LHCN-M2 (cell line): ENCODE measurements around the gene LLPH. TPM values are rescaled to one million over a fixed set of nuclear protein-coding genes. Genes with fewer than 3 reads are reported as not detected.
"Not testable (repeated sequence)": the region's sequence is repeated elsewhere in the genome, so short reads cannot be mapped to it uniquely, and the experiment has no call there.

ENCODE experiments used
- DNase-seq: peaks from one replicate; pipeline ENCODE4 v3.0.0-alpha.2; 2012; ENCODE audit warnings: low read depth
- polyA plus RNA-seq: library from polyadenylated mRNA; unstranded; fragments of >200 nt; gene quantifications from one replicate; pipeline ENCODE4 v1.2.1, GENCODE V29; 2012; ENCODE audit warnings: missing spikeins
- total RNA-seq: library from RNA; depleted of rRNA; stranded (reverse); fragments of >200 nt; gene quantifications from 2 replicates; pipeline ENCODE4 v1.2.3, GENCODE V29; 2014; rRNA removed

The LLPH gene
- total RNA-seq: 21.7 and 23.4 TPM in 2 replicates
- 26.8 TPM for polyA plus RNA-seq

DNA sequence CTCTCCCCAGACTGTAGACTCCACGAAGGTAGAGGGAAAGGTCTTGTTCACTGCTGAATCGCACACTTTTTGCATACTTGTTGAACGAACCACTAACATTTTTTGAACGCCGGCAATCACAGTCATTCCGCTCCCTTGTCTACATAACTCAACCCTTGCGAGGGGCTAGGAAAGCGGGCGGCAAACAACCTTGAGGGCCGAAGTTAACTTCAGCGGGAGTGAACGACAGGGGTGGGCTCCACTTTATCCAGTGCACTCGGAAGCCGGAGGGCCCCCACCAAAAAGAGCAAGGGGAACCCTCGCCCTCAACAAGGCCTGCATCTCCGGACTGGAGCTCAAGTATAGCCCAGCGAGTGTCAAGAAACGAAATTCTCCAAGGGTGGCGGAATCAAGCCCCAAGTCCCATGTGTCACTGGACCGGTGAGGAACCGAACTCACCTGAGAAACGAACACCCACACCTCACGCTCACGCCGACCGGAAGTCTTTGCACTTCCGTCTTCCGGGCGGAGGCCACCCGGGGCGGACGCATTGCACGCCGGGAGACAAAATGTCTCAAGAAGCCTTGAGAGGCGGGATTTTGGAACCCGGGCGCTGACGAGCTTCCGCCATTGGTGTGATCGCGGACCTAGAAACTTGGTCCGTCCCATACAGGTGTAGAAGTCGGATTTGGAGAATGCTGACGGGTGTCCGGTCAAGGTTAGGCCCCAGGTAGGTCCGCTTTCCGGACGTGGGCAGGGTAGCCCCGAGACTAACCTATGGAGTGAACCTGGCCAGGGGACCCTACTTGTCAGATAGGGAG, at the start of gene LLPH:
Gene LLPH, minus strand, starts transcription at position 484 of the 800 bp plus-strand sequence. CDS start 1,644 bp downstream, outside the sequence.
- peak; percentile 84 for DNase-seq

DNA sequence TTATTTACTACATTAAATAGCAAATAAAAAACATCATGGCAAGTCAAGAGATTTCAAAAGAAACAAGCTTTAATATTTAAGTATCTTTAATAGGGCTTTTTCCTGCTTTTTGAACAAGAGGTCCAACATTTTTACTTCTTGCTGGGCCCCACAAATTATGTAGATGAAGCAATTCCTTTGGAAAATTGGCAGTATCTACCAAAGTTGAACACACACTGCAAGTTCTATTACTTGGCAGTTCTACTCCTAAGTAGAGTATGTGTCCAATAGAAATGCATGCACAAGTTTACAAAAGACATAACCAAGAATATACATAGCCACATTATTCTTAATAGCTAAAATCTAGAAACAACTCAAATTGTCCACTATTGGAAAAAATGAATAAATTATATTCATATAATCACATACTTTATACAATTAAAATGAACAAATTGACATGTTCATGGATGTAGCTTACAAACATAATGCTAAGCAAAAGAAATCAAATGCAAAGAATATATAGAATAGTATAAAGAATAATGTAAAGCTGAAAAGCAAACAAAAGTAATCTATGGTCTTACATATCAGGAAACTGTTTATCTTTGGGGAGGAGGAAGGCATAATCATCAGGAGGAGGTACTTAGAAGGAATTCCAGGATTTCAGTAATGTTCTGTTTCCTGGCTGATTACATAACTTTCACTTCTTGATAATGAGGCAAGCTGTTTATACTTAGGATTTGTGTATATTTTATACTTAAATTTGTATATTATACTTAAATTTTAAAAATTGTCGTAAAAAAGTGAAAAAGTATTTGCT, 45.8 kb upstream of the LLPH start:
- no peak for DNase-seq

GRCh38 chr12:66174391-66175325, 44.1 kb upstream of the LLPH start:
- DNase-seq: not testable (repeated sequence)

DNA sequence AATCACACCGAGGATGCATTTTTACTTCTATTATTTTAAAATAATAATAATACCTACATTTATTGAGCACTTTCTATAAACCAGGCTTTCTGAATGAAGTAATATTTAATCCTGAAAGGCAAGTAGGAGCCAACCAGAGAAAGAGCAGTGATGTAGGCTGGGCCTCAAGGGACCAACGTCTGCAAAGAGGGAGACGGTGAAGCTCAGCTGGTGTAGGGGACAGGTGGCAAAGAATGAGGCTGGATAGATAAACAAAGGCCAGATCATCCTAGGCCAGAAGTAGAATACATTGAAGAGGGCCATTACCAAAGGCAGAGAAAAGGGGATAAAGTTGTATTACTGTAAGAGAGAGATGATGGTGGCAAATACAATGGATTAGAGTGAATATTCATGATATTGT, 40.1 kb upstream of the LLPH start:
- DNase-seq: no peak

GRCh38 chr12:66169221-66170170, 38.9 kb upstream of the LLPH start, which contains the start of gene TMBIM4:
TMBIM4 (minus strand) TSS chr12:66169996; CDS start chr12:66169951, 45 bp downstream.
- peak; percentile 95 for DNase-seq

- DNase-seq: peak; percentile 13
Observed at GRCh38 chr12:66168410-66168809, 37.9 kb upstream of the LLPH start.

DNA sequence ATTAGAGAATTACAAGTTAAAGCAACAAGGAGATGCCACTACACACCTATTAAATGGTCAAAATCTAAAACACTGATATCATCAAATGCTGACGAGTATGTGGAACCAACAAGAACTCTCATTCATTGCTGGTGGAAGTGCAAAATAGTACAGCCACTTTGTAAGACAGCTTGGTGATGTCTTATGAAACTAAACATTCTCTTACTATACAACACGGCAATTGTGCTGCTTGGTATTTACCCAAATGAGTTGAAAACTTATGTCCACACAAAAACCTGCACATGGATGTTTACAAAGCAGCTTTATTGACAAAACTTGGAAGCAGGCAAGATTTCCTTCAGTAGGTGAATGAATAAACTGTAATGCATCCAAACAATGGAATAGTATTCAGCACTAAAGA, 36.0 kb upstream of the LLPH start:
- no peak for DNase-seq

DNA sequence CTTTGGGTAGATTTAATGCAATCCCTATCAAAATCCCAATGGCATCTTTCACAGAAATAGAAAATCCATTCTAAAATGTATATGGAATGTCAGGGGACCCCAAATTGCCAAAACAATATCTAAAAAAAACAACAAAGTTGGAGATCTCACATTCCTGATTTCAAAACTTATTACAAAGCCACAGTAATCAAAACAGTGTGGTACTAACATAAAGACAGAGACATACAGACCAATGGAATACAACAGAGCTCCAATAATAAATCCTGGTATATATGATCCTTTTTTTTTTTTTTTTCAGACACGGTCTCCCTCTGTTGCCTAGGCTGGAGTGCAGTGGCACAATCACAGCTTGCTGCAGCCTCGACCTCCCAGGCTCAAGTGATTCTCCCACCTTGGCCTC, 34.6 kb upstream of the LLPH start:
- DNase-seq: no peak

DNA sequence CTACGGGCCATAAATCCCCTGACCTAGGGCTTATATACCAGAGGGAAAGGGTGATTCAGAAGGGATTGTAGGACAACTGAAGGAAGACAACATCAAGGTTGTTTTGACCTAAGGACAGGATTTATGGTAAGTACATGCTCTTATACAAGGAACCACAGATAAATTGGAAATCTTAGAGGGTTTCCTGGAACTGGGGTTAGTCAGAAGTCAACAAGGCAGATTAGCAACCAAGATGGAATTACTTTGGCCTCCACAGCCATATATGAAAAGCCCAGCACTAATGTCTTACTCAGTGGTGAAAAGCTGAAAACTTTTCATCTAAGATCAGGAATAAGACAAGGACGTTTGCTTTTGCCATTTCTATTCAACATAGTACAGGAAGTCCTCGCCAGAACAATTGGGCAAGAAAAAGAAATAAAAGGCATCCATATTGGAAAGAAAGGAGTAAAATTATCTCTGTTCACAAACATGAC, 33.8 kb upstream of the LLPH start:
- DNase-seq: no peak

DNA sequence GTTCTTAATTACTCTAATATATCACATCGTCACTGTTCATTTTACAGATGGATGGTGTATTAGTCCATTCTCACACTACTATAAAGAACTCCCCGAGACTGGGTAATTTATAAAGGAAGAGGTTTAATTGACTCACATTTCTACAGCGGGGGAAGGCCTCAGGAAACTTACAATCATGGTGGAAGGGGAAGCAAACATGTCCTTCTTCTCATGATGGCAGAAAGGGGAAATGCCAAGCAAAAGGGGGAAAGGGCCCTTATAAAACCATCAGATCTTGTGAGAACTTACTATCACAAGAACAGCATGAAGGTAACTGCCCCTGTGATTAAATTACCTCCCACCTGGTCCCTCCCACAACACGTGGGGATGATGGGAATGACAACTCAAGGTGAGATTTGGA, 32.7 kb upstream of the LLPH start:
- no peak for DNase-seq

DNA sequence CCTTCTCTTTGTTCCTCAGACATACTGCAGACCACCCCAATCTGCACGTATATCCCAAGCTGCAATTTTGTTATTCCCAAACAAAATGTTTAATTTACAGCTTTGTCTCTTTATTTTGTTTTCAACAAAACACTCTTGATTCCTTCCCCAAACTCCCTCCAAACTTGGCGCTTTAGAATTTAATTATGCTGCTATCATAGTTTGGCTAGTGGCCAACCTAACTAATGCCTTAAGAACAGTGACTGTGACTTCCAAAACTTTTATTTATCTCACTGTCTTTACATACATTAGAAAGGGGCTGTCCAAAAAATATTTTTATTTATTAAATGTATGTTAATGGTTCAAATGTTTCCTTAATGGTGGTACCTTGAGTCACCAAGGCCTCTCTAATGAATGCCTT, 32.2 kb upstream of the LLPH start:
- no peak for DNase-seq

DNA sequence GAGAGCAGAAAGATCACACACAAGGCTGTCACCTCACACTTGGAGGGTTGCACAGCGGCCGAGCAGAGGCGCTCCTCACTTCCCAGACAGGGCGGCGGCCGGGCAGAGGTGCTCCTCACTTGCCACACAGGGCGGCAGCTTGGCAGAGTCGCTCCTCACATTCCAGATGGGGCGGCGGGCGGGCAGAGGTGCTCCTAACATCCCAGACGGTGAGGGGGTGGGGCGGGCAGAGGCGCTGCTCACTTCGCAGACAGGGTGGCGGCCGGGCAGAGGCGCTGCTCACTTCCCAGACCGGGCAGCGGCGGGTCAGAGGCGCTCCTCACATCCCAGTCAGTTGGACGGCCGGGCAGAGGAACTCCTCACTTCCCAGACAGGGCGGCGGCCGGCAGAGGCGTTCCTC, 30.2 kb upstream of the LLPH start:
- no peak for DNase-seq

- DNase-seq: no peak
Observed at GRCh38 chr12:66159123-66159522, 28.6 kb upstream of the LLPH start.

GRCh38 chr12:66156654-66157053, 26.1 kb upstream of the LLPH start:
- no peak for DNase-seq

GRCh38 chr12:66154776-66155175, 24.2 kb upstream of the LLPH start:
- DNase-seq: peak; percentile 32

DNA sequence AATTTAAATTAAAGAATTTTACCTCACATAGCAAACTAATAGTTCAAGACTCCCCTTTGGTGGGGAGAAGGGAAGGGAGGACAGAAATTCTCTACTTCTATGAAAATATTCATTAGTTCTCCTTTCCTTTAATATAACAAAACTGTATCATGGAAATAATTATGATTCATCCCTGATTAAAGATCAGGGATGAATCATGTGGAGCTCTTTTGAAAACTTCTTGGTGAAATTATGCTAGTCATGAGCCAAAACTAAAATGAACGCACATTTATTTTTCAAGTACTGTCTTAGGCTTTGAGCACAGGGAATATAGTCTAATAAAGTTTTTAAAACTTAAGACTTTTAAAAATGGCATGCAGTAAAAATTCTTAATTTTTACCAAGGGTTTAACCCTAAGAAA, 22.2 kb upstream of the LLPH start:
- peak; percentile 41 for DNase-seq

GRCh38 chr12:66149702-66150398, 19.3 kb upstream of the LLPH start:
- no peak for DNase-seq

DNA sequence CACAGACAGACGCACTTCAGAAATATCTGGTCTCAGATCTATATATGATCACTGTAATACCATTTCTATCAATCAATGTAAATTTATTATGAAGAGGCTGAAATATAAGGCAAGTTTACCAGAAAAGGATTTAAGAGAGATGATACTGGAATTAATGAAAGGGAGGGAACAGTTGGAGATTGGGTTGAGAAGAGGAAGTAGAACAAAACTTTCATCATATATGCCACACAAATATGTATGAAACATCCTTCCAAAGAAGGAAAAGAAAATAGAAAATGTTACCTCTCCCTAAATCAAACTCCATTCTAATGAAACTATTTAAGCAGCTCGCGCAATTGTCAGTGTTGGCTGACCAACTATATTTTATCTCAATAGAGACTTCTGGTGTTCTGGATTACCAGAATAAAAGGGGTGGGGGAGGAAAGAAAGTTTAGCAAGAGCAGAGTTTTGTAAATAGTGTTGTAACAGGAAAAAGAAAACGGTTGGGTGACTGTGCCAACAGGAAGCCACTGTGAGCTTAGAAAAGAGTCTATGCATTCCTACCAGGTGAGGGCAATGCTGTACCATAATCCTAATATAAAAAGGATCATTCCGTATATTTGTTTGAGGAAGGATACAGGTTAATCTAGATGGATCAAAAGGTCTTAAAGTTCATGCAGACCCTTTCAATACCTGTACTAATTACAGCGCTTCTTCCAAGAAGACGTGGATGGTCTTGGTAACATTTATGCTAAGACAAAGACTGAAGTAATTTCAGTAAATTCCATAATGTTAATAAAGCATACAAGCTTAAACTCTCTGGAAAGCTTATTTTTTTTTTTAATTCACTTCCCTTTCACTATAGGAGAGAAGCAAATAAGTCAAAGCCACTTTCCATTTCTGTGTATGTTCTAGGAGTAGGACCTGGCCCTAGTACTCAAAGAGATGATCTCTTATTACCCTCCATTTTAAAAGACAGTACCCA, 14.5 kb upstream of the LLPH start:
- DNase-seq: peak; percentile 75
